GM12878 (cell line): ENCODE data around the gene MAD1L1. TPM values are rescaled to one million over a fixed set of nuclear protein-coding genes. Genes with fewer than 3 reads are reported as not detected.

Experiments
- ATAC-seq: fragments of 200-7000 bp; cut with Tn5 transposase; 3 replicates; pipeline ENCODE4 v1.9.1; 2020; ENCODE audit warnings: mild to moderate bottlenecking, moderate library complexity
- BruUV-seq: library from RNA; stranded (reverse); fragments of 400-500 nt; replicated peaks from 2 replicates; lab custom pipeline; 2021; lab: Mats Ljungman, UMichigan
- CTCF ChIA-PET: fragments of 300-600 bp; sonication (Branson Sonifier 250); formaldehyde crosslinking; extraction: SDS; loops from one replicate; lab custom pipeline; 2021; ENCODE audit warnings: inconsistent platforms; lab: Yijun Ruan, JAX
- POLR2A ChIA-PET: fragments of 350-600 bp; formaldehyde crosslinking; extraction: SDS; loops from one replicate; lab custom pipeline; 2021; ENCODE audit warnings: inconsistent platforms; lab: Charles Lee
- RAD21 ChIA-PET: fragments of 300-600 bp; sonication (Branson Sonifier 250); formaldehyde crosslinking; loops from one replicate; lab custom pipeline; 2023; ENCODE audit warnings: antibody characterized with exemption; ENCODE audit not compliant: unreplicated experiment; lab: Charles Lee
- SMC1A ChIA-PET: fragments of 300-600 bp; sonication (Branson Sonifier 250); formaldehyde crosslinking; loops from one replicate; lab custom pipeline; 2023; ENCODE audit not compliant: unreplicated experiment, uncharacterized antibody; lab: Charles Lee
- DNase-seq: peaks from one replicate; pipeline ENCODE4 v3.0.0-alpha.2; 2011; ENCODE audit warnings: low read depth, low spot score
- FAIRE-seq: peaks from 3 replicates; lab custom pipeline; 2011; peaks lifted over from hg19 to GRCh38; lab: Jason Lieb, UNC
- H2AFZ ChIP-seq: 2 replicates; pipeline ENCODE4 v1.6.0; 2011; ENCODE audit warnings: low read depth, low read length, control low read depth; ENCODE audit not compliant: control insufficient read depth
- H3K27ac ChIP-seq: 2 replicates; pipeline ENCODE4 v1.5.1; 2011; ENCODE audit warnings: control low read depth; ENCODE audit not compliant: control insufficient read depth, insufficient read depth
- H3K27me3 ChIP-seq, 2 experiments: replicated peaks in 1 of 2; 2 replicates each; pipeline versions ENCODE4 v1.6.0 to v1.6.1; 2011; ENCODE audit warnings: low read length in 1 of 2; ENCODE audit not compliant: control insufficient read depth in 2 of 2, insufficient read depth in 2 of 2
- H3K36me3 ChIP-seq, 2 experiments: 2 replicates each; pipeline ENCODE4 v1.5.1; 2011; ENCODE audit warnings: low read length in 1 of 2; ENCODE audit not compliant: control insufficient read depth in 2 of 2, insufficient read depth in 2 of 2
- H3K4me1 ChIP-seq: 2 replicates; pipeline ENCODE4 v1.6.1; 2011; ENCODE audit warnings: mild to moderate bottlenecking, low read length, moderate library complexity, mixed read lengths; ENCODE audit not compliant: control insufficient read depth, insufficient read depth
- H3K4me2 ChIP-seq: 2 replicates; pipeline ENCODE4 v1.6.0; 2011; ENCODE audit warnings: control low read depth; ENCODE audit not compliant: control insufficient read depth, insufficient read depth
- H3K4me3 ChIP-seq: fragments of 200-600 bp; sonication (generic); 2 replicates; pipeline ENCODE4 v1.5.1; 2016
- H3K79me2 ChIP-seq: 2 replicates; pipeline ENCODE4 v1.6.0; 2011; ENCODE audit warnings: low read length; ENCODE audit not compliant: control insufficient read depth, insufficient read depth
- H3K9ac ChIP-seq: 2 replicates; pipeline ENCODE4 v1.8.0; 2011; ENCODE audit warnings: low read length, control low read depth, mixed read lengths; ENCODE audit not compliant: control insufficient read depth, insufficient read depth
- H3K9me3 ChIP-seq: replicated peaks from 3 replicates; pipeline ENCODE4 v1.5.1; 2011; ENCODE audit warnings: mild to moderate bottlenecking, low read length; ENCODE audit not compliant: control insufficient read depth, insufficient read depth
- H4K20me1 ChIP-seq: 2 replicates; pipeline ENCODE4 v1.6.0; 2011; ENCODE audit not compliant: control insufficient read depth, insufficient read depth
- CTCF ChIP-seq, 3 experiments: IDR thresholded peaks in 2 of 3; conservative IDR thresholded peaks in 1 of 3; 2 replicates each; pipeline ENCODE4 v1.5.1; 2011; ENCODE audit warnings: low read depth in 3 of 3, low read length in 3 of 3, mild to moderate bottlenecking in 3 of 3, control low read depth in 2 of 3, moderate library complexity in 2 of 3, inconsistent platforms in 1 of 3, mixed read lengths in 1 of 3; ENCODE audit not compliant: control insufficient read depth in 2 of 3, insufficient read depth in 1 of 3; ENCODE audit errors: extremely low read depth in 1 of 3
- IKZF1 ChIP-seq: fragments of 450-650 bp; conservative IDR thresholded peaks from 2 replicates; pipeline ENCODE4 v1.6.1; 2017; ENCODE audit warnings: antibody characterized with exemption, mild to moderate bottlenecking
- KLF5 ChIP-seq: fragments of 450-650 bp; IDR thresholded peaks from 2 replicates; pipeline ENCODE4 v1.6.1; 2014; ENCODE audit warnings: mild to moderate bottlenecking; ENCODE audit not compliant: partially characterized antibody
- NRF1 ChIP-seq: conservative IDR thresholded peaks from 2 replicates; pipeline ENCODE4 v1.6.1; 2011; ENCODE audit warnings: mild to moderate bottlenecking, low read depth, low read length, improper control_type of control experiment
- ZNF592 ChIP-seq: fragments of 450-650 bp; IDR thresholded peaks from 2 replicates; pipeline ENCODE4 v1.6.1; 2017; ENCODE audit warnings: mild to moderate bottlenecking, moderate library complexity
- WGBS: methylation state at CpG from one replicate; pipeline ENCODE4 v1.1.6; 2016; ENCODE audit warnings: low lambda C conversion rate; ENCODE audit not compliant: insufficient replicate concordance, insufficient coverage; ENCODE audit errors: missing lambda C conversion rate; 5-methylcytosine and 5-hydroxymethylcytosine counted together
- in situ Hi-C: fragments of 300-500 bp; cut with MboI; formaldehyde crosslinking; loops from 9 replicates; pipeline ENCODE4 v1.14.3; 2018; ENCODE audit warnings: mixed read lengths
- intact Hi-C: fragments of 100-400 bp; cut with micrococcal nuclease; formaldehyde crosslinking; loops from one replicate; pipeline ENCODE4 v1.14.2; 2022; ENCODE audit not compliant: unreplicated experiment
- polyA plus RNA-seq, 11 experiments: library from polyadenylated mRNA; depleted of rRNA in 4 of 11; unstranded in 6 of 11; stranded (reverse) in 5 of 11; fragments of >200 nt; fragmentation: Nextera tagmentation in 4 of 11; fragmentation: Illumina TruSeq in 1 of 11; extraction: Ambion mirVana in 4 of 11; extraction: Trizol in 1 of 11; gene quantifications; 1 replicate in 1 of 11; 2 replicates in 10 of 11; pipeline versions ENCODE4 v1.2.1 to v1.2.3, GENCODE V29; 2011 to 2016; ENCODE audit warnings: inconsistent platforms in 2 of 11, missing spikeins in 2 of 11, low read depth in 1 of 11
- total RNA-seq, 4 experiments: library from RNA; depleted of rRNA in 3 of 4; stranded (reverse); fragments of >200 nt in 3 of 4; fragmentation: Illumina TruSeq in 1 of 4; extraction: Trizol in 1 of 4; gene quantifications; 2 replicates each; pipeline versions ENCODE4 v1.2.1 to v1.2.3, GENCODE V29; 2013 to 2021

Gene MAD1L1
- total and polyA plus RNA-seq, 10 of the 15 experiments (the other 5 are each of a cell fraction or from before 2014, with no cell fraction given), result 2.2 to 76.8 (median 38.3) TPM

GRCh38 chr7:1814089-1814811, 418.5 kb downstream of the MAD1L1 start (continued):
- no peak for TF ChIP-seq NRF1
- no peak for TF ChIP-seq IKZF1
- TF ChIP-seq ZNF592, result no peak

- CTCF ChIA-PET, result interaction anchor here (0.9 kb wide), 1 partner anchor 394 kb away, joined by 3 read pairs; no protein-coding TSS in a partner anchor
- Histone ChIP-seq H2AFZ (no peak overlapping the region), H3K9ac (no peak overlapping the region)
These were observed 419.2 kb downstream of the MAD1L1 start for GRCh38 chr7:1813394-1814088.

More at GRCh38 chr7:1813394-1814088, 419.2 kb downstream of the MAD1L1 start:
- Histone ChIP-seq H3K9me3 (no peaks in the 10 kb centered on the region), H3K27ac (no peak overlapping the region), H4K20me1 (no peaks in the 10 kb centered on the region), H3K27me3 (no peaks in the 10 kb centered on the region), H3K79me2 (no peaks in the 10 kb centered on the region), H3K36me3 (peaks cover 0 to 4% of the 10 kb centered on the region in 2 experiments; a peak in 2 of 4 replicates), H3K4me3 (no peak overlapping the region), H3K4me2 (no peak overlapping the region), H3K4me1 (no peaks in the 10 kb centered on the region)
- WGBS, result 72% methylated on average over 18 of the region's 18 CpGs
- no peak for FAIRE-seq
- ChIA-PET SMC1A (no interaction called here), RAD21 (interaction anchor here (1.0 kb wide), 1 partner anchor 395 kb away, joined by 3 read pairs; no protein-coding TSS in a partner anchor), POLR2A (no interaction called here)
- no peak; the same call in 2 of the 3 replicates for ATAC-seq
- no peak for TF ChIP-seq KLF5
- TF ChIP-seq CTCF (IDR thresholded peaks at IDR 0.05 in 2 of 3, conservative IDR thresholded peaks at IDR 0.05 in 1 of 3; ENCODE audit: control insufficient read depth in 2 of 3, extremely low read depth in 1 of 3, insufficient read depth in 1 of 3, low read depth in 3 of 3, low read length in 3 of 3), result 0 out of 6 replicates have a peak, but pooled peaks of 1 of the 3 experiments have one; percentile 4
- no TSS peak for BruUV-seq
- intact Hi-C loops, result loop anchor here (10.0 kb wide), 1 partner anchor 391 kb away; no protein-coding TSS in a partner anchor
- DNase-seq, result no peak
- in situ Hi-C loops, result no loop called here
